ENCODE measurements around the gene SAMHD1. TPM values are rescaled to one million over a fixed set of nuclear protein-coding genes. Genes with fewer than 3 reads are reported as not detected.
"Not testable (repeated sequence)": the region's sequence is repeated elsewhere in the genome, so short reads cannot be mapped to it uniquely, and the experiment has no call there.

Gene SAMHD1
- total RNA-seq, 1 donor from 2014 or later = 16.9 TPM

DNA sequence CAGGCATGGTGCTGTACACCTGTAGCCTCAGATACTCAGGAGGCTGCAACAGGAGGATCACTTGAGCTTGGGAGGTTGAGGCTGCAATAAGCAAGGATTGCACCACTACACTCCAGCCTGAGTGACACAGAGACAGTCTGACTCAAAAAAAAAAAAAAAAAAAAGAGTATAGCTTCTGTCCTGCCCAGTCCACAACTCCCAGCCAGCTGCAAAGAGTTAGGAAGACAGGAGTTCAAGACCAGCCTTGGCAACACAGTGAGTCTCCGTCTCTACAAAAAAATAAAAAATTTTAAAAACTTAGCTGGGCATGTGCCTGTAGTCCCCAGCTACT is 103.8 kb downstream of the SAMHD1 start:
- TF ChIP-seq, protein P1, sequence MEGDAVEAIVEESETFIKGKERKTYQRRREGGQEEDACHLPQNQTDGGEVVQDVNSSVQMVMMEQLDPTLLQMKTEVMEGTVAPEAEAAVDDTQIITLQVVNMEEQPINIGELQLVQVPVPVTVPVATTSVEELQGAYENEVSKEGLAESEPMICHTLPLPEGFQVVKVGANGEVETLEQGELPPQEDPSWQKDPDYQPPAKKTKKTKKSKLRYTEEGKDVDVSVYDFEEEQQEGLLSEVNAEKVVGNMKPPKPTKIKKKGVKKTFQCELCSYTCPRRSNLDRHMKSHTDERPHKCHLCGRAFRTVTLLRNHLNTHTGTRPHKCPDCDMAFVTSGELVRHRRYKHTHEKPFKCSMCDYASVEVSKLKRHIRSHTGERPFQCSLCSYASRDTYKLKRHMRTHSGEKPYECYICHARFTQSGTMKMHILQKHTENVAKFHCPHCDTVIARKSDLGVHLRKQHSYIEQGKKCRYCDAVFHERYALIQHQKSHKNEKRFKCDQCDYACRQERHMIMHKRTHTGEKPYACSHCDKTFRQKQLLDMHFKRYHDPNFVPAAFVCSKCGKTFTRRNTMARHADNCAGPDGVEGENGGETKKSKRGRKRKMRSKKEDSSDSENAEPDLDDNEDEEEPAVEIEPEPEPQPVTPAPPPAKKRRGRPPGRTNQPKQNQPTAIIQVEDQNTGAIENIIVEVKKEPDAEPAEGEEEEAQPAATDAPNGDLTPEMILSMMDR (IDR thresholded peaks at IDR 0.05; ENCODE audit: insufficient read depth, low read length, poor library complexity, severe bottlenecking) = no peak
- Histone ChIP-seq H3K36me3 (ENCODE audit: control insufficient read depth, insufficient read depth, low read length) (no peaks in the 10 kb centered on the region), H3K4me3 (ENCODE audit: low read depth, low read length) (no peak overlapping the region)

DNA sequence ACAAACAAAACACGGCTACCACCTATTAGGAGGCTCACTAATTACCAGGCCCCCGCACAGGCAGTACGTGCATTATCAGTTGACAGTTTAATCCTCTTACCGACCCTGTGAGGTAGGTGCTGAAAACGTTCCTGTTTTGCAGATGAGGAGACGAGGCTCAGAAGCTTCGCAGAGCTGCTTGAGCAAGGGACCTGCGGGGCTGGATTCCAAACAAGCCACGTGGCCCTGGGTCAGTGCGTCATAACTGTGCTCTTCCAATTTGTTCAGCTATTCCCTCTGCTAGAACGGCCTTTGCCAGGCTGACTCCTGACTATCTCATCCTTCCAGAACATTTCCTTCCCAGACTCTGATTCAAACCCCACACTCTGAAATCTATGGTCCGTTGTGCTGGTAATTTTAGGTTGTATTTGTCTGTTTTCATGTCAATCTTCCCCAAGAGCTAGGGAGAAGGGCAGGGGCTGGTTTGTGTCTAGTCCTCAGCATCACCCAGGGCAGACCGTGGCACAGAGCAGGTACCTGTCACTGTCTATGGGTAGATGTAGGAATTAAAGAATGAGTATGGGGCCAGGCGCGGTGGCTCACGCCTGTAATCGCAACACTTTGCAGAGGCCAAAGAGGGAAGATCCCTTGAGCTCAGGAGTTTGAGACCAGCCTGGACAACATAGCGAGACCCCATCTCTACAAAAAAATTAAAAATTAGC is 104.3 kb downstream of the SAMHD1 start:
- H3K27me3 ChIP-seq (ENCODE audit: control insufficient read depth, insufficient read depth, low read length) = no peaks in the 10 kb centered on the region
- DNase-seq (ENCODE audit: low read depth) = no peak
- TF ChIP-seq, protein P1 (IDR thresholded peaks at IDR 0.05; ENCODE audit: insufficient read depth, low read length, poor library complexity, severe bottlenecking) = no peak
- no peak overlapping the region for H3K4me3 ChIP-seq (ENCODE audit: low read depth, low read length)
- no peaks in the 10 kb centered on the region for H3K36me3 ChIP-seq (ENCODE audit: control insufficient read depth, insufficient read depth, low read length)

More for the DNA sequence above, 103.8 kb downstream of the SAMHD1 start:
- no peaks in the 10 kb centered on the region for H3K27me3 ChIP-seq (ENCODE audit: control insufficient read depth, insufficient read depth, low read length)
- no peak for DNase-seq (ENCODE audit: low read depth)

DNA sequence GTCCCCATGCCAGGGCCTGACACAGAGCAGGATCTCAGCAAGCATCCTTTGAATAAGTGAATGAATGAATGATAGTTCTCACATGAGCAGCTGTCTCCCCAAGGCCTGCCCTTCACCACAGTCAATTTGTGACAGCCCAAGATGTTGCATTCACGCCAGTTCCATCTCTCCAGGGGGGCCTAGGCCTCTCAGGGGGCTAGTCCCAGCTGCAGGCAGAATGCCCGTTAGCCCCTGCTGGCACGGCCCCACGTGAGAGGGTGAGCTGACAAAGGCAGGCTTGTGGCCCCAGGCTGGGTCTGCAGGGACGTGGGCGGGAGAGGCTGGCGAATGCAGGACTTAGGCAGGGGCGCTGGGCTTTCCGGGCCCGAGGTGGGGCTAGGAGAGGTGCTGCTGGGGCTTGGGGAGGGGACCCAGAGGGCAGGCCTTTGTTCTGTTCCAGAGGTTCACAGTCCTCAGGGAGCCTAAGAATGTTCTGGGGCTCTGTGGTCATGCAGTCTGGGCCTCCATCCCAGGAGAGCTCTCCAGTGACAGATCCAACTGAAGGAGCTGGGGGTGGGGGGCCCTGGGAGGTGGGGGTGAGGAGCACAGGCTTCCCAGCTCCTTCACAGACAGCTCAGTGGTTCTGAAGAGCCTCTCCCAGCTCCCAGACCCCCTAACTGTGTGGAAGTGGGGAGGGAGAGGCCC is 106.1 kb downstream of the SAMHD1 start:
- TF ChIP-seq, protein P1 (IDR thresholded peaks at IDR 0.05; ENCODE audit: insufficient read depth, low read length, poor library complexity, severe bottlenecking) = no peak
- Histone ChIP-seq H3K4me3 (ENCODE audit: low read depth, low read length) (no peak overlapping the region), H3K36me3 (ENCODE audit: control insufficient read depth, insufficient read depth, low read length) (no peaks in the 10 kb centered on the region), H3K27me3 (ENCODE audit: control insufficient read depth, insufficient read depth, low read length) (no peaks in the 10 kb centered on the region)
- no peak for DNase-seq (ENCODE audit: low read depth)

DNA sequence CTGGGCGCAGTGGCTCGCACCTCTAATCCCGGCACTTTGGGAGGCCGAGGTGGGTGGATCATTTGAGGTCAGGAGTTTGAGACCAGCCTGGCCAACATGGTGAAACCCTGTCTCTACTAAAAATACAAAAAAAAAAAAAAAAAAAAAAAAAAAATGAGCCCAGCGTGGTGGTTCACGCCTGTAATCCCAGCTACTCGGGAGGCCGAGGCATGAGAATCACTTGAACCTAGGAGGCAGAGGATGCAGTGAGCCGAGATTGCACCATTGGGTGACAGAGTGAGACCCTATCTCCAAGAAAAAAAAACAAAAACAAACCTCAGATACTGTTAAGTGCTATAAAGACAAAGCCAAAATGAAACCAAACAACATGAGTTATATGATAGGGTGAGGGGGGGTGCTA is 110.5 kb downstream of the SAMHD1 start:
- not testable (repeated sequence) for H3K27me3 ChIP-seq (ENCODE audit: control insufficient read depth, insufficient read depth, low read length); H3K36me3 ChIP-seq (ENCODE audit: control insufficient read depth, insufficient read depth, low read length); DNase-seq (ENCODE audit: low read depth); H3K4me3 ChIP-seq (ENCODE audit: low read depth, low read length)

Other genes with a start within 250 kb of the SAMHD1 start
- 17.2 and 20.2 TPM in 2 replicates for gene NDRG3, start 205.6 kb downstream of the SAMHD1 start, total RNA-seq
- 8.4 and 9.5 TPM in 2 replicates for gene DSN1, start 177.9 kb downstream of the SAMHD1 start, total RNA-seq
- 0.14 and 0.25 TPM in 2 replicates for gene TLDC2, start 75.6 kb downstream of the SAMHD1 start, total RNA-seq
- 5.6 and 8.7 TPM in 2 replicates for gene RBL1, start 144.3 kb upstream of the SAMHD1 start, total RNA-seq
- gene RPN2, start 227.6 kb upstream of the SAMHD1 start, total RNA-seq = 234 and 237 TPM in 2 replicates
- 0.13 and 1.4 TPM in 2 replicates for gene MROH8, start 227.8 kb upstream of the SAMHD1 start, total RNA-seq

Measured in kidney epithelial cell (primary cell).